ENCODE results near the gene CCDC14.
"Not testable (repeated sequence)": the region's sequence is repeated elsewhere in the genome, so short reads cannot be mapped to it uniquely, and the experiment has no call there.

The CCDC14 gene

DNA sequence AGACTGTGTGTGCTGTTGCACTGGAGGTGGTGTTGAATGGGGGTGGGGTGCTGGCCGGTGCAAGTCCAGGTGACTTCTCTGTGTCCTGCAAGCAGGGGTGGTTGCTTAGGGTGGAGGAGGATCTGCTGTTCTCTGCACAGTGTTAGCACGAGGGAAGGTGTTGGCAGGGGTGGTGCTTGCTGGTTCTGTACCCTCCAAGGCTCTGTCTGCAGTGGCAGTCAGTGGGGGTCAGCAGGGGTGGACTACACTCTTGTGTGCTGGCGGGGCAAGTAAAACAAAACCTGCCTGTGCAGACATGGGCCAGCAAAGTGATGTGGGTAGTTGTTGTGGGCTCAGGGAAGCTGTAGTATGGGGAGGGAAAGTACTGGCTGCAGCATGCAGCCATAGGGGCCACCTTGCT, 25.4 kb upstream of the CCDC14 start:
- no peak overlapping the region for H3K4me3 ChIP-seq (ENCODE audit: low read depth, low read length)
- TF ChIP-seq, protein P1, sequence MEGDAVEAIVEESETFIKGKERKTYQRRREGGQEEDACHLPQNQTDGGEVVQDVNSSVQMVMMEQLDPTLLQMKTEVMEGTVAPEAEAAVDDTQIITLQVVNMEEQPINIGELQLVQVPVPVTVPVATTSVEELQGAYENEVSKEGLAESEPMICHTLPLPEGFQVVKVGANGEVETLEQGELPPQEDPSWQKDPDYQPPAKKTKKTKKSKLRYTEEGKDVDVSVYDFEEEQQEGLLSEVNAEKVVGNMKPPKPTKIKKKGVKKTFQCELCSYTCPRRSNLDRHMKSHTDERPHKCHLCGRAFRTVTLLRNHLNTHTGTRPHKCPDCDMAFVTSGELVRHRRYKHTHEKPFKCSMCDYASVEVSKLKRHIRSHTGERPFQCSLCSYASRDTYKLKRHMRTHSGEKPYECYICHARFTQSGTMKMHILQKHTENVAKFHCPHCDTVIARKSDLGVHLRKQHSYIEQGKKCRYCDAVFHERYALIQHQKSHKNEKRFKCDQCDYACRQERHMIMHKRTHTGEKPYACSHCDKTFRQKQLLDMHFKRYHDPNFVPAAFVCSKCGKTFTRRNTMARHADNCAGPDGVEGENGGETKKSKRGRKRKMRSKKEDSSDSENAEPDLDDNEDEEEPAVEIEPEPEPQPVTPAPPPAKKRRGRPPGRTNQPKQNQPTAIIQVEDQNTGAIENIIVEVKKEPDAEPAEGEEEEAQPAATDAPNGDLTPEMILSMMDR (IDR thresholded peaks at IDR 0.05; ENCODE audit: borderline replicate concordance, insufficient read depth, low read depth, low read length), result no peak

DNA sequence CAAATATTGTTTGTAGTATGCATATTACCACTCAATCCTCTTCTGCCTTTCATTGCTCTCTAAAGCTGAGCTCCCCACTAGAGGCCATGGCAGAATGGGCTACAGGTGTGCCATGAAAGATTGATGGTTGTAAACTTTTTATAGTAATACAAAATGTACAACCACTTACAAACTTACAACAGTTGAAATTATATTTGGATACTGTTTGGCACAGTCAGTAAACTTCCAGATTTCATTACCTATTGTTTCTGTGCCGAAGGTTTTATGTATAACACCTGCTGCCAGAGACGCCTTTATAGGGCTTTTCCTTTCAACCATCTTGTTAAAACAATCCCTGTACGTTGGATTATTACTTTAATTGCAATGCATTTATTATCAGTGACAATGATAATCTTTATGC, 23.9 kb upstream of the CCDC14 start:
- H3K4me3 ChIP-seq (ENCODE audit: low read depth, low read length), result no peak overlapping the region
- TF ChIP-seq, protein P1 (IDR thresholded peaks at IDR 0.05; ENCODE audit: borderline replicate concordance, insufficient read depth, low read depth, low read length), result no peak

DNA sequence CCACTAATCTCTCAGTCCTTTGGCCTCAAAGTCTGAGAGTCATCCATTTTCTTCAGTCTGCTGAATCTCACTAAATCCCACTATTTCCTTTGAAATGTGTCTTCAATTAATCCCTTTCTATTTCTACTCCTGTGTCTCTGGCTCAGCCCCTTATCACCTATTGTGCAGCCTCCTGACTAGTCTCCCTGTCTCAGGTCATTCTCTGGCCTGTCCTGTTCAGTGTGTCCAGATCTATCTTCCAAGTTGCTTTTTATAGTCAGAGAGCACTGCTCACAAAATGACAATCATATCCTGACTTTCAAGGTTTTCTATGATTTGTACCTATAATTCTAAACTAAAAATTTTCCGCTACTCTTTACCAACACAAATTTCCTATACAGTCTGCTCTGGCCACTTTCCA, 23.3 kb upstream of the CCDC14 start:
- TF ChIP-seq, protein P1 (IDR thresholded peaks at IDR 0.05; ENCODE audit: borderline replicate concordance, insufficient read depth, low read depth, low read length), result no peak
- no peak overlapping the region for H3K4me3 ChIP-seq (ENCODE audit: low read depth, low read length)

DNA sequence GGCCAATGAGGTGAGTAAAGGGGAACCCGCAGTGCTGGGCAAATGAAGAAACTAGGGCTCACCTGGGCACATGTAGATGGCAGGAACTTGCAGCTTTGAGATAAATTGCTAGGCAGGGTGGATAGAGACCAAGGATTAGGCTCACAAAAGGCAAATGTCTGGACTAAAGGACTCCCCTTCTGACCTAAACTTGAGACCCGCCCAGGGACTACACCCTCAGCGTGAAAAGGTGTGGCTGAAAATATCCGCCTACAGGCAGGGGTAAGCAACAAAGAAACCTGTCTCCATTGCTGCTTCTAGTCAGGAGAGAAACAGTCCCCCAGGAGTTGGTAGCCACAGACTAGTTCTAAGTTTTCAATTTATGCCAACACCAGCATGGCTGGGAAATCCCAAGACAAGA, 20.3 kb upstream of the CCDC14 start:
- not testable (repeated sequence) for H3K4me3 ChIP-seq (ENCODE audit: low read depth, low read length)

DNA sequence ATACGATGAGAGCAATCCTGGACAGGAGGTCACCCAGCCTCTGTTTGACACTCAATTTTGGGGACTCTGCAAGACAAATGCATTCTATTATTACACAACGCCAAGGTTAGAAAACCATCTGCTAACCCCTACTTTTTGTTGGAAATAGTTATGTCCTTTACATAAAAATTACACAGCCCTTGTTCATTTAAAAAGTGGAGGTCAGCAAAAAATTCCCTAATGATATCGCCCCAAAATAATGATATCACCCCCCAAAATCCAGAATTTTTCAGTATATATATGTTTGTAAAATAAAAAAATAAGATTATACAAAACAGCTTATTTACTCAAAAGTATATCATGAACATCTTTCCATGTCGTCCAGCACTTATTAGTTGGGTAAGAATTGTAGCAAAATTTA, 19.5 kb upstream of the CCDC14 start:
- TF ChIP-seq, protein P1 (IDR thresholded peaks at IDR 0.05; ENCODE audit: borderline replicate concordance, insufficient read depth, low read depth, low read length), result no peak
- no peak overlapping the region for H3K4me3 ChIP-seq (ENCODE audit: low read depth, low read length)

DNA sequence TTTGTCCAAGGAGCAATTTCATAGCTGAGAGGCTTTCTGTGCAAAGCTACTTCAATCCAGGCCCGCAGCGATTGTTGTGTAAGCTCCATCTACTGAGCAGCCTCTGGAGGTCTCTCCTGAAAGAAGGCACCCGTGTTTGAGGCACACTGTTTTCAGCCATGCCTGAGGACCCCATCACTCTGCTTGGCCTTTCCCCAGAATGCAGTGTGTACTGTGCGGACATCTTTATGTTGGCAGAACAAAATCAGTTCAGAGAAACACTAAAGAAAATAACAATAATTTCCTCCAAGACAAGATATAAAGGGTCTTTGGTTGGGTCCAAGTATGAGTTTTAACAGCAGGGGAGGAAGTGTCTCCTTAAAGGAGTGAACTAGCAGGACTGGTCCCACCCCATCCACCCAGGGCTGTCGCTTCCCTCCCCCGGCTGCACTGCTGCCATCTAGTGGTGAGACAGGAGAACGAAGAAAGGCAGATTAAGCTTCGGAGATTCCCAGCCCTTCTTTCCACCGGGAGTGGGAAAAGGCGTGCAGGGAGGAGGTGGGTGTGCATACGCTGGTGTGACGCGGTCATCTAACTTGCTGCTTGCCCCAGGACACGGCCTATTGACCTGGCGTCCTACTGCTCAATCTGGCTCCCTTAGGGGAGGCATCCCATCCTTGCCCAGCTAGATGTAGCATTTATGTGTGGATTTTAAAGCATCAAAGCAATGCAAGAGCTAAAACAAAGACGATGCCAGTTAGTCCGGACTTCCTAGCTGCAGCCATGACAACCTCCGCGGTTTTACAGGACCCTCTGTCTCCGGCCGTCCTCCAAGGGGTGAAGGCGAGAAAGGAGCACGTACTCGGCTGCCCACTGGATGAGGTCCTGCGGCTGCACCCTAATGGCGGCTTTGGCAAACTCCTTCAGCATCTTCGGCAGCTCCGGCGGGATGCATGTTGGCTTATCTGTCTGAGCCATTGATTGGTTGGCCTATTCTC, 18.8 kb upstream of the CCDC14 start:
- not testable (repeated sequence) for H3K4me3 ChIP-seq (ENCODE audit: low read depth, low read length)
- TF ChIP-seq, protein P1 (IDR thresholded peaks at IDR 0.05; ENCODE audit: borderline replicate concordance, insufficient read depth, low read depth, low read length), result peak; percentile 53

DNA sequence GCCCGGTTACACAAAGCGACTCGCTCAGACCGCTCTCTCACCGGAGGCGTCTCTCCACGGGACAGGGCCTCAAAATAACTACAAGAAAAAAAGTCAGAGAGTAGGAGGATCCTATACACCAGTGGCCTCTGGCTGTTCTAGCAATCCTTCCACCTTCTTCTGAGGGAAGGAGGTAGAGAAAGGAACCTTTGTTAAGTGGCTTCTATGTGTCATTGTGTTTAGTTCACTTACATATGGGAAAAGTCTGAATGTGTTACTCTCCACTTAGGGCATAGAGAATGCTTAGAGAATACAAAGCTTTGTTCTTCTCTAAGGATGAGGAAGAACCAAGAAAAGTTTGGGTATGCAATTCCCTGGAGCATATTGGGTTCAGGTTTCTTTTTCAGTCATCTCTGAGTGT, 15.9 kb upstream of the CCDC14 start:
- H3K4me3 ChIP-seq (ENCODE audit: low read depth, low read length), result not testable (repeated sequence)

DNA sequence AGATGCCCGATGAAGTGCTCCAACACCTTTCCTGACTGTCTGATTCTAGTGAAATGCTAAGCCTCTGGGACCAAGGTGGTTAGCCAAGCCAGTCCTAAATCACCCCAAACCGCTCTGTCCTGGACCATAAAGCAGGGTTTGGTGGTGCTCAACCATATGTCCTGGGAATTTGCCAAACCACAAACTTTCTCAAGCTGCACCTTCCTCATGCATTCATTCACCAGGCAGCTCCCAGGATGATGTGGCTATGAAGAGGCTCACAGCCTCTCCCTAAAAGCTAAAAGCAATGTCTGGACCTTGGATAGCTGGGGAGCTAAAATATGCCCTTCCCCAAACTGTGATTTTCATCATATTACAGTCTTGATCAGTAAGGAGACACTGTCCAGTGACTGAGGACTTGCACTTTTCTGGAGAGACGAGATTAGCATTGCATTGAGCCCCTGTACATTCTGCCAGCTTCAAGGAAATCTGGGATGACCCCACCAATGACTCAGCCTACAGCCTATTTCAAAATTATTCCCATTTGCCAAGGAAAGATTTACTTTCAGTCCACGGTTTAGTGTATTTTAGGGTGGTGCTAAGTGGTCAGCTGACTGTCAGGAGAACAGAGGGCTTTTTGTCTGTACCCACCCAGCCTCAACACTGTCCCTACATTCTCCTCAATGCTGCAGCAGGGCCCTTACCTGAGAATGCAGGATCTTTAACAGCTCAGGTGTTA, 15.3 kb upstream of the CCDC14 start:
- not testable (repeated sequence) for H3K4me3 ChIP-seq (ENCODE audit: low read depth, low read length)

DNA sequence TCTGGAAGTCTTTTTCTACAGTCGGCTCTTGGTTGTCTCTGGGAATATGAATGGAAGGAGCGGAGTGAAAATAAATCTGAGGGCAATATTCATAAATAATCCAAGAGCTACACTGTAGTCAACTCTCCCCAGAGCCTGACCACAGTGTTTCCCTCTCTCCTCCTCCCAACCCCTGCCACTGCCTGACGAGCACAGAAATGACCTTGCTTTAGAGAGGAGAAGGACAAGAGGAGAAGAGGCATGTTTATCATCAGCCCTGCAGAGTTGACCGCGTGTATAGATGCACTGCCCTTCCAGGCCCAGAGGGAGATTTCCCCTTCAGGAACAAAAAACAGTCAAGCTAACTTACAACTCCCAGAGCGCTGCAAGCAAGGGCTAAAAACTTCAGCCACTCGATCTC, 14.0 kb upstream of the CCDC14 start:
- not testable (repeated sequence) for H3K4me3 ChIP-seq (ENCODE audit: low read depth, low read length)

All from GM12875 (cell line).